HG03378 (cell line): Measurements from ENCODE around the gene THBS3.
"Not testable (repeated sequence)": the region's sequence is repeated elsewhere in the genome, so short reads cannot be mapped to it uniquely, and the experiment has no call there.

Experiments used
- ATAC-seq: cut with Tn5 transposase; IDR thresholded peaks from one replicate; pipeline ENCODE4 v1.9.1; 2021; ENCODE audit warnings: mild to moderate bottlenecking, moderate library complexity; ENCODE audit not compliant: unreplicated experiment

The THBS3 gene

DNA sequence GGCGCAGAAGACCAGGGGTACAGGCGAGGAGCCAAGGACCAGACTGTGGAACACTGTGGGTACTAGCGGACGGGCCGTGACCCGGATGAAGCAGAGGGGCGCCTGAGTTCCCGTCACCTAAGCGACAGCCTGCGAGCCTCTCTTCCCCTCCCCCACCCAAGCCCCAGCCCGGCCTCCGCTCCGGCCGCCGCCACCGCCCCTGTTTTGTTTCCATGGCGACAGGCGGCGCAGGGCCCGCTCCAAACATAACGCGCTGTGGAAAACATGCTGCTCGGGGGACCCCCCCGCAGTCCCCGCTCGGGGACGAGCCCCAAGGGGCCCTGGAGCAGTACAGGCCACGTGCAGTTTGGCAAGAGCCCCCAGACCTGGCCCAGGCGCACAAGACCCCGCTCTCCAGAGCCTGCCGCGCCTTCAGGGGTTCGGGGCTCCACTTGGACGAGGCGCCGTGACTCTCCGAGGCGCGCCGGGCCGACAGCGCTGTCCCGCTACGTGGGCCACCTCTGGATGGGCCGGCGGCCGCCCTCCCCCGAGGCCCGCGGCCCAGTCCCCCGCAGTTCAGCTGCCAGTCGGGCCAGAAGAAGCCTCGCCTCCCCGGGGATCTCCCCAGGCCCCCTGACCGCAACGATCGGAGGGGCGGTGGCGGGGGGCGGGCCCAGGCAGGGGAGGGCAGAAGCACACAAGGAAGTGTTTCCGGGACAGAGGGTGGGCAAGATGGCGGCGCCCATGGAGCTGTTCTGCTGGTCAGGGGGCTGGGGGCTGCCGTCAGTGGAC lies 1.0 kb upstream of the THBS3 start, which contains the start of gene MTX1:
Gene MTX1 (plus strand): TSS at position 155 of the 771 bp plus-strand sequence. CDS start 110 bp downstream, at position 265.
- no peak for ATAC-seq

DNA sequence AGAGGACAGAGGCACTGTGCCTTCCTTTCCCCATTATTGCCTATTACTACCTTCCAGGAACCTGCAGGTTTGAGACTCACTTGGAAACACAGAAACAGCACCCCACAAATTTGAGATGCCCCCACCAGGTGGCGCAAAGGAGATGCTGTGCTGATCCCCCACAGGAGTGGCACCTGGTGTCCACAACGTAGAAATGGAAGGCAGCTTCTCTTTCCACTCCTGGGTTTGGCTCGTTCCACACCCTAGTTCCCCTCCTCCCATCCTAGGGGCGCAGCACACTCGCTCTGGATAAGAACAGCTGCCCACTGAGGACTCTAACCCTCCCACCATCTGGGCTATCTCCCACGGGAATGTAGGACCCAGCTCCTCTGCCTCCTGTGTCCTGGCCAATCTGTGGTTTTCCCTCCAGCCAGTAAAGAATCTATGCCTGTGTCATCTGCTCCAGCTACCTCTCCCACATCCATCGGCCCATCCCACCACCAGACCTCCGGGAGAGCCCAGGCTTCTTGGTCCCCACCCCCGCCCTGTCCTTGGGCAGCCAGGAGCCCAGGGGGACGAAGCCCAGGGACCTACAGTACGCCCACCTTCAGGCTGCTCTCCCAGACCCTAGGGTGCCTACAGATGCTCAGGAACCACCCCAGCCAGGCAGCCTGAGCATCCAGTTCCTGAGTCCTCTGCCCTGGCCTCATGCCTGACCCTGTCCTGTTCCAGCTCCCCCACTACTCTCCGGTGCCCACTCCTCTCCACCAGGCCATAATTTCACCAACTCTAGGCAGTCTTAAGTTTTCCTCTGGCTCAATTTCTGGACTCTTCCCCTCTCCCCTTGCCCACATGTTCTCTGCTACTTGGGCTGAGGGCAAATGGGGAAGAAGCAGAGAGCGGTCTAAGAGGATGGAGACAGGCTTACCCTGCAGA lies 549 bp downstream of the THBS3 start:
- ATAC-seq = peak; percentile 36

DNA sequence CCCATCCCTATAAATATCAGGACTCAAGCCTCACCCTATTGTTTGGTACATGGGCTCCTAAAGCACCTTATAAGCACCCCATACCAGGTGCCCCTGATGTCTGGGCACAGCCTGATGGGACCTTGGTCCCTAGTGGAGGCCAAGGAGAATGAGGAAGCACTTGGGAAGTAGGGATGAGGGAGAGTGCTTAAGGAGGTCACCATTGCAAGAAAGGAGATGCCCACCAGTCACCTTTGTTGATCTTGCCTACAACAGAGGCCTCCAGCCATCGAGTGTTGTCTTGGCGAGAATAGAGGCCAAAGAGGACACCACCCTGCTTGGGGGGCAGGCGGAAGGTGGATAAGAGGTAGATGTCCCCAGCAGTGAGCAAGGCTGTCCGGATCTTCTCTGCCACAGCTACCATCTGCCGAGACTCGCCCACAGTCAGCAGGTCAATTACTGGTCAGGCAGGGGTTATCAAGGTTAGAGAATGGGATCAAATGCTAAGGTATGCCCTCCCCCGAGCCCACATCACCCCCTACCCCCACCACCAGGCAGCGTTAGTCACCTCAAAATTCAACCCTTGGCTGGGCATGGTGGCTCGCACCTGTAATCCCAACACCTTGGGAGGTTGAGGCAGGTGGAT lies 1.6 kb downstream of the THBS3 start:
- ATAC-seq = no peak

DNA sequence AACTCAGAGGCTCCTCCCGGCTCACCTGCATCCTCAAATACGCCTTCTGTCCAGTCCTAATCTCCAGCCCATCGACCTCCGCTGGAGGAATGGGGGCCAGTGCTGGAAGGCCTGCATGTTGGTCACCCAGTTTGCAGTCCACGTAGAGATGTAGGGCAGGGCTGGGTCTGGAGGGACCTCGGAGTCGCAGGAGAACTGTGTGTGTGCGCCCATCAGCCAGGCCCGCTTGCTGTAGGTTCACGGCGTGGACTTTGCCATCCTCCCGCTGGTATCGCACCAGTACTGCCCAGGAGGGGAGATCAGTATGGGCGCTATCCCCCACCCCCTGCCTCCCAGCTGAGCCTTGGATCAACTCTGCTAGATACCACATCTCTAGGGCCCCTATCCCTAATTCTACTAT lies 2.7 kb downstream of the THBS3 start:
- no peak for ATAC-seq

DNA sequence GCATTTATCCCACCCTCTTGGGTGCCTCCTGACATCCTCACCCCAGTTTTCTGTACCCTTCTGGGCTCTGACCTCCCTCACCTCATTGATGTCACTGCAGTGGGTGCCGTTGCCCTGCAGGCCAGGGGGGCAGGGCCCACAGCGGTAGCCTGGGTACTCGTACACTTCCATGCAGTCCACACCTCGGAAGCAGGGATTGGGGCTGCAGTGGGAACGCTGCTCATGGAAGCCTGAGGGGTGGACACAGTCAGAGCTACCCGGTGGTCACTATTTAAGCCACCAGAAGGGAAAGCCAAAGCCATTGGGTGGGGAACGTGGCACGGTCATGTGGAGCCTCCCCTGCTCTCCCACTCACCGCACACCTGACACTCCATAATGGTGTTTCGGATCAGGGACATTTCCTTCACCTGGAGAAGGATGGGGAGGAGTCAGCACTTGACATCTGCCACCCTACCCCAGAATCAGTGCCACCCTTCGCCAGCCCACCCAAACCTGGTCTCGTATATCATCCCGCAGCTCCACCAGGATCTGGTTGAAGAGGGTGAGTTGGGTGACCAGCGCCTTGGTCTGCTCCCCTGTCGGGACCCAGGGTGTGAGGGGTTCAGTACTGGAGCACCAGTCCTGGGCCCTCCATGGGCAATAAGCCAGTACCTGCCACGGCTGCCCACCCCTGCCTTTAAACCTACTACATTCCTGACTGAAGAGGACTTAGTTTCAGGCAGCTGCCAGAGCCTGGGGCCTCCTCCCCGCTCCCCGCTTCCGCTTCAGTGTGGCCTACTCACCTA lies 4.8 kb downstream of the THBS3 start:
- no peak for ATAC-seq

DNA sequence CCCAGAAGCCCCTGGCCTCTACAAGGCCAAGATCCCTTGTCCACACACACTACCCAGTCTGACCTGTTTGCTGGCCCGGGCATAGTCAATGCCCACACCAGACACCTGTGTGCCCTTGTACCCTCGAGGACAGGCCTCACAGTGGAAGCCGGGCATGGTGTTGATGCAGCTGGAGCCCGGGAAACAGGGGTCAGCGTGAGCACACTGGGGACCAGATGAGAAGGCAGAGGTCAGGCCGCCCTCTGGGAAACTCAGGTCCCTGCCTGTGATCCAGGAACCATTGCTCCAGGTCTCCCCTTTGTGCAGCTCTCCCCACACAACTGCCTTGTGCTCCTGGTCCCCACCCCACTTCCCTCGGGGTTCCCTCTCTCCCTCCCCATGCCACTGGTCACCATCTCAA lies 5.5 kb downstream of the THBS3 start:
- ATAC-seq = no peak

DNA sequence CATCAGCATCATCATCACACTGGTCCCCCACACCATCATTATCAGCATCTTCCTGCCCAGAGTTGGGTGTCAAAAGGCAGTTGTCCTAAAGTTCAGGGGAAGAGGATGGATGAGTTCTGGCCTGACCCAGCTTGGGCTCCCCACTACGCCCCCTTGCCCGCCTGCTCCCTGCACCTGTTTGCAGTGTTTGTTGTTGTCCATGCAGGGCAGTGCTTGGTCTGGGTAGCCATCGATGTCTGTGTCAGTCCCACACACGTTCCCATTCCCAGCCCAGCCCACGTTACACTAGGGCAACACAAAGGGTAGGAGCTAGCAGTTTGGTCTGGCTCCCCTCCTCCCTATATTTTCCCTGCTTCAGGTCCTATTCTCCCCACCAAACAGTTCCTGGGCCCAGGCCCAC lies 6.8 kb downstream of the THBS3 start:
- no peak for ATAC-seq

DNA sequence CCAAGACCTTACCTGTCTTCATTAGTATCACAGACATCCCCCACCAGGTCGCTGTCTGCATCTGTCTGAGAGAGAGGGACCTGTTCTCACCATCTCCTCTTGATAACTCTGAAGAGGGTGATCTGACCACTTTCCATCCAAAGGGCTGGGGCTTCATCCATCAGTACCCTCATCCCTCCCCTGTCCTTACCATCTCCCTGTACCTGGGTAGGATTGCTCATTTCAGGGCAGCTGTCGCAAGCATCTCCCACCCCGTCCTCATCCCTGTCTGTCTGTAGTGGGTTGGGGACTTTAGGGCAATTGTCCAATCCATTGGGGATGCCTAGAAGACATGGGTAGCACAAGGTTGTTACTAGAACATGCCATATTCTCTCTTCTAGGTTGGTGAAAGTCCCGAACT lies 7.9 kb downstream of the THBS3 start:
- ATAC-seq = no peak

DNA sequence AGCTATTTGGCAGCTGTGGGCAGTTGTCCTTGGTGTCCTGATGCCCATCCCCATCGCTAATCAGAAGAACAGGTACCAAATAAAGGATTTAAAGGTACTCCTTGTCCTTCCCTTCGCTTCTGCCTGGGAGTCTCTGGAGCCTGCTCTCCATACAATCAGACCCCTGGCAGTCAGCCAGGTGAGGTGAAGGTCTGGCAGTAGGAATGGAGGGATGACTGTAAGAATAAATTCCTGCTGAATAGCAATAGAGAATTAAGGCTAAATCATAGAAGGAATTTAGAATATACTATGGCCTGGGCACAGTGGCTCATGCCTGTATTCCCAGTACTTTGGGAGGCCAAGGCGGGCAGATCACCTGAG lies 9.2 kb downstream of the THBS3 start:
- ATAC-seq = no peak

DNA sequence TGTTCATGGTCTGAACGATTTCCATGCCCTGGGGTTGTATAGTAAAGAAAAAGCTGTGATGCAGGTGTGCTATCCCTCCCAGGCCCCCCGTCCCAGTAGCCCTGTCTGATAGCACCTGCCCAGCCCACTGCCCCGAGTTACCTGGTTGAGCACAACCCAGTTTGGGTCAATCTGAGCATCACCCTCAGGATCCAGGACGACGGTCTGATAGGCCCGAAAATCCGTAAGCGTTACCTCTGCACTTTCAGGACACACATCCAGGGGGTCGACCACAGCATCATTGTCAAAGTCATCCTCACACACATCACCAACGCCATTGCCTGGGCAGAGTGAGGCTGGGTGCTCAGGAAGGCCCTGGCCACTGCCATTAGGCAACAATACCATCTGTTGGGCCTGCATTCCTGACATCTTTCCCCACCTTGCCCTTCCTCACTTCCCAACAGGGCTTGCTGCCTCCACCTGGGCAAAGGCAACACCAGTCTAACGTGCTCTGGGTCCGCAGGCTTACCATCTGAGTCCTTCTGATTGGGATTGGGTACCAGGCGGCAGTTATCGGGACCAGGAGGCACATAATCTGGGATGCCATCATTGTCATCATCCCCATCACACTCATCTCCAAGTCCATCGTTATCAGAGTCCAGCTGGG lies 9.7 kb downstream of the THBS3 start:
- ATAC-seq = no peak

DNA sequence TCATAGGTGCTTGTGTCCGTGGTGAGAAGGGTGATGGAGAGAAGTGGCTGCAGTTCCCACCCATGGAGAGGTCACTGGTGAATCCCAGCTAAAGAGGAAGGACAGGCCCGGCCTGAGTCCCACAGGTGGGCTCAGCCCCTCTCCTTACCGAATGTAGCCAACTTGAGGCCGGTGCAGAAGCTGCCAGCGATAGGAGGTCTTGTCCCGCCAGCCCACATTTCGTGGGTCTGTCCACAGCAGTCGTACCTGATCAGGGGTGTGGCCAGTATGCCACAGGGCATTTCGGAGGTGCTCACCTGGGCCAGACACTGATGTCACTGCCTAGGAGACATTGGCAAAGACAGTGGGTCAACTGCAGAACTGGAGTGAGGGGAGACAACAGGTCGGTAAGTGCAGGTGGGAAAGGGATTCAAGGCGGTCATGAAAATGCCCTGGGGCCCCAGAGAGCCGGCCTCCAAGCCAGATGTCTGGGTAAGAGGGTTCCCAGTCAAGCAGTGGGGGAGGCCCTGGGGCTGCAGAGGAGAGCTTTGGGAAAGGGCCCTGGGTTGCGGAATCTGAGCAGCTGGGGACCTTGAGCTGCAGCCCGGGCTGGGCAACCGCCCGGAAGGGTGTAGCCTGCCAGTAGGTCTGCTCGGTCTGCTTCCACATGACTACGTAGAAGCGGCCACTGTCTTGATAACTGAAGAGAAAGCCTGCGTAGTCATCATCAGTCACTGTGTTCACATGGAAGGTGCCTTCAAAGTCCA lies 10.6 kb downstream of the THBS3 start:
- no peak for ATAC-seq

DNA sequence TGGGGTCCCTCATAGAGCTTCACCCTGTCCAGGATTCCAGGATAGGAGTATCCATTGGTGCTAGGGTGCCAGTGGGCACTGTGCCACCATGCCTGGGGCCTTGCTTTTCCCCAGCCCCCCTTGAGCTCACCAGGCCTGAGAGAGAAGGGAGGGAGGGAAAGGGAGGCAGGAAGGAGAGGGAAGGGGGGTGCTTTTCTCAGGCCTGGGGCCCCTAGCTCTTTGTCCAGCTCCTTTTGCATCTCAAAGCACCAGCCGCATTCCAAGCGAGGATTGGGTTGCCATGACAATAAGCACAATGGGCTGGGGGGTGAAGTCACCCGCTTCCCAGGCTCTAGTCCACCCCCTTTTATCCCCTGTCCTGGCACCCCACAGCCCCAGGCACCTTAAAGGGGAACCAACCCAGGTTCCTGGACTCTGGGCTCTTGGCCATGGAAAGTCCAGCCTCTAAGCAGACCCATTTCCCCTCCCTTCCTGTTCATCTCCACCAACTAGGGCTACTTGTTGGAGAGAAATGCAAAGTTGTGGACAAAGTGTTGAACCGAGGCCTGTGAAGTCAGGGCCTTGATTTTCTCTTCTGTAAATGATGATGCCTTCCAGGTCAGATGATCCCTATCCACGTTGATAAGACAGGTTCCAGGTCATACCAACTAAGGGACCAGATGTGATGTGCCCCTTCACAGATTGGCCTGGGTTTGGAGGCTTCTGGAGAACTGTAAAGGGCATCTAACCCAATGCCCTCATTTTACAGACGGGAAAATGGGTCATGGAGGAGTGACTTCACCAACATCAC lies 11.4 kb downstream of the THBS3 start:
- ATAC-seq = no peak

DNA sequence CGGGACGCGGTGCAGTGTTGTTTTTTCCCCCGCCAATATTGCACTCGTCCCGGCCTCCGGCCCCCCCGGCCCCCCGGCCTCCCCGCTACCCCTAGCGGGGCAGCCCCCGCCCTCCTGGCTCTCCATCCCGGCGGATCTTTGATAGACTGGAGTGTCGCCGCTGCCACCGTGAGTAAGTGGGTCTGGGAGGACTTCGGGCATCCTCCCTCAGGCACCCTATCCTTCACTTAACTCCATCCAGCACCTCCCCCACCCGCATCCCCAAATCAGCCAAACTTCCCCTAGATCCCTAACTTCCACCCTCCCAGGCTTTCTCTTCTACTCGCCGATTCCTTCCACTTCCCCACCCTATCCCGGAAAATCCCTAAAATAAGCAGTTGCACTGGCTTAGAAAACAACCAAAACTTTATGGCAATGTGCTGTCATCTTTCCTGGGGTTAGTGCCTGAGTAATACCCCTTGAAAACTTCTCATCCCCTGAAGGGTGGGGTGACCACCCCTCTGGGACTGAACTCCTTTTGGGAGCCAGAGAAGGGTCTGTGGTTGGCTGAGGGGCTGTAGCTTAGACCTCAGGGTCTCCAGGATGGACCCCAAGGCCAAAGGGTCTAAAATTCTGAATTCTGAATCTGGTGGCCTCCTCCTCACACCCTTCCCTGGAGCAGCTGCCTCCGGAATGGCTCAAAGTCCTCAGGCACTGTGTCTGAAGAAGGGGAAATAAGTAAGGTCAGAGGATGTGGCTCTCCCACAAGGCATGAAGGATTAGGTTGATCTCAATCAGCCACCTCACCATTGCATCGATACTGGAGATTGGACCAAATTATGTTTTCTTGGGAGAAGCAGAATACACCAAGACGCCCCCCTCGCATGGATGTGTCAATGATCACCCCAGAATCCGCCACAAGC lies 12.2 kb downstream of the THBS3 start:
- ATAC-seq = no peak

DNA sequence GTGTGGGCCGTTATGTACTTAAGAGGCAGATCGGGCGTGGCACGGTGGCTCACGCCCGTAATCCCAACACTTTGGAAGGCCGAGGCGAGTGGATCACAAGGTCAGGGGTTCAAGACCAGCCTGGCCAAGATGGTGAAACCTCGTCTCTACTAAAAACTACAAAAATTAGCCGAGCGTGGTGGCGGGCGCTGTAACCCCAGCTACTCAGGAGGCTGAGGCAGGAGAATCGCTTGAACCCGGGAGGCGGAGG lies 13.8 kb downstream of the THBS3 start:
- ATAC-seq = not testable (repeated sequence)

DNA sequence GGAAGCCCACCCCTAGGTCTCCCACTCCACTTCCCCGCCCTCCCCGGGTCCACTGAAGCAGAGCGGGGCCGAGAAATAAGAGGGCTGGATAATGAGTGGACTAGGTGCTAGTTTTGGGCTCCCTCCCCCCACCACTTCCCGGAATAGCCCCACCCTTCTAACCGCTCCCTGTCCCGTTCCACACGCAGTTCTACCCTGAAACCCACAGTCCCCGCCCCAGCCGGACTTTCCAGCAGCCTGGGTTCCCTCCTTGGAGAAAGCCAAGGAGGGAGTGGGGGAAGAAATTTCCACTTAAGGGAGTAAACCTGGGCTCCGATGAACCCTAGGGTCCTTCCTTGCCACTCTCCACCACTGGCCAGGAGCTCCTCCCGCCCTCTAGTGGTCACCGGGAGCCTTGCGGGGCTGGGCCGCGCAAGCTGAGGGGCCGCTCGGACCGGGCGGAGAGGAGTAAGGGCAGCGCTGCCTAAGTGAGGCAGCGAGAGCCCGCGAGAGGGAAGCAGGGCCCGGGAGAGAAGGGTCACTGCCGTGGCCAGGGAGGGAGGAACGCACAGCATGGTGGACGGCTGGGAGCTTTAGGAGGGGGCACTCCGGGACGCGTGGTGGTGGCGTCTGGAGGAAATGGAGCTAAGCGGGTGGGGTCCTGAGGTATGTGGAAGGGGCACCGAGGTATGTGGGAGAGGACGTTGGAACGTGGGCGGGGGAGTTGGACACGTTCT lies 14.3 kb downstream of the THBS3 start:
- peak; percentile 58 for ATAC-seq

DNA sequence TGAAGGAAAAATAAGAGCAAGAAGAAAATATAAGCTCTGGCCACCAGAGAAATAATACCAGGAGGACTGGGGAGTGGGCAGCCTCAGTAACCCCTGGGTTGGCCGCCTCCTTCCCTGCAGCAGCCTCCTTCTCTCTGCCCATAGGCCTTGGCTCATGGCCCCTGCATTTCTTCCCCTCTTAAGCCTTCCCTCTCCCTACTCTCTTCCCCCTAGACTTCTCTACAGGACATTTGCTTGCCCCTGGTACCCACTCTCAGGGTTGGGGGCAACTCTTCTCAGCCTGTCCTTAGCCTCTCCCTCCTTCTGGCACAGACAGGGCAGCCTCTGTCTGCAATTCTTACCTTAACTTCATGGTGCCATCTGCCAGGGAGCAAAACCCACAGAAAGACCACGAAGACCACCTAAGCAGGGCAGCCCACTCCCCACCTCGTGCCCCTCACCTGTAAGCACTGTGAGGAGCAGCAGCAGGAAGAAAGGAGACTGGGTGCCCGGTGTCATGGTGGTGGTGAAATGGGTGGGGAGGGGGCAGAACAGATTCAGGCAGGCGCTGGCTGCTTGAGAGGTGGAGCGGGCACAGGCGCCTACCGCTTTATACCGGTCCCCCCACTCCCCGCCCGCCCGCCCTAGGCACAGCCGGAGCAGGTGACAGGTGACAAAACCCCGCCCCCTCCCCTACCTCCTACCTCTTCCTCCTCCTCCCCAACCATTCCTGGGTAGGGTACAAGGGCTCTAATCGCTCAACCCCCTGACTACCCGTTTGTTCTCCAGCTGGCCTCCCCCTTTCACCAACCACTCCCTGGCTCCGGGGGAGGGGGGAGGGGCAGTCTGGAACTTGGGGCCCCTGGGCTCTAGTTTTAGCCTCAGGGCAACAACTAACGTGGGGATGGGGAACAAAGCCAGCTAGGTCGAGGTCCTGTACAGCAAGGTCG lies 15.1 kb downstream of the THBS3 start:
- ATAC-seq = no peak
